OCI-LY3 (cell line): ENCODE results near the gene CA6.

ENCODE experiments used
- EZH2phosphoT487 ChIP-seq: fragments of 200-600 bp; shearing (Covaris generic); IDR thresholded peaks from 2 replicates; pipeline ENCODE4 v1.6.1; 2018; ENCODE audit warnings: antibody characterized with exemption, mixed run types, low read depth
- TF ChIP-seq, protein P1 (sequence below): fragments of 200-600, 300-600 bp; sonication (generic); IDR thresholded peaks from 2 replicates; pipeline ENCODE4 v1.5.1; 2014; ENCODE audit warnings: antibody characterized with exemption, low read length, low read depth

DNA sequence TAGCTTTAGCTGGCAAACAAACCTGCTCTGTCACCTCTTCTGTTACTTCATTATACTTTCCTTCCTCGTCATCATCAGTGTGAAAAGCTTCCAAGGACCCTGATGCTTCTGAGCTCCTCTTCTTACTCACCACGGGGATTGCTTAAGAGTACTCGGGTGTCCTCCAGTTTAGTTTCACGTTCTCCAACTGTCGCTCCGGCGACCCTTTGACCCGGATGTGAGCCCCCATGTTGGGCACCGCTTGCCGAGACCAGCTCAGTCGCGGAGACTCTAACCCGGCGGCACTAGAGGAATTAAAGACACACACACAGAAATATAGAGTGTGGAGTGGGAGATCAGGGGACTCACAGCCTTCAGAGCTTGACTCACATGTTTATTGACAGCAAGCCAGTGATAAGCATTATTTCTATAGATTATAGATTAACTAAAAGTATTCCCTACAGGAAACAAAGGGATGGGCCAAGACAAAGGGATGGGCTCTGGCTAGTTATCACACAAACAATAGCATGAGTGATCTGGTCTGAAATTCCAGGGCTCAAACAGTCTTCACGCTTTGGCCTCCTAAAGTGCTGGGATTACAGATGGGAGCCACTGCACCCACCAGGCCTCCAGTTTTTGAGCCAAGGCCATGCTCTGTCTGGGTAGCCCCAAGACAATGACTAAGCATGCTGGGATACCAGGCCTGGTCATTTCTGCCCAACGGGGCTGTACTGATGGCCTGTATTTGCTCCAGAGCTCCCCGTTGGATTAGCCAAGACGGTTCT, 37.1 kb upstream of the CA6 start:
- TF ChIP-seq, protein P1, sequence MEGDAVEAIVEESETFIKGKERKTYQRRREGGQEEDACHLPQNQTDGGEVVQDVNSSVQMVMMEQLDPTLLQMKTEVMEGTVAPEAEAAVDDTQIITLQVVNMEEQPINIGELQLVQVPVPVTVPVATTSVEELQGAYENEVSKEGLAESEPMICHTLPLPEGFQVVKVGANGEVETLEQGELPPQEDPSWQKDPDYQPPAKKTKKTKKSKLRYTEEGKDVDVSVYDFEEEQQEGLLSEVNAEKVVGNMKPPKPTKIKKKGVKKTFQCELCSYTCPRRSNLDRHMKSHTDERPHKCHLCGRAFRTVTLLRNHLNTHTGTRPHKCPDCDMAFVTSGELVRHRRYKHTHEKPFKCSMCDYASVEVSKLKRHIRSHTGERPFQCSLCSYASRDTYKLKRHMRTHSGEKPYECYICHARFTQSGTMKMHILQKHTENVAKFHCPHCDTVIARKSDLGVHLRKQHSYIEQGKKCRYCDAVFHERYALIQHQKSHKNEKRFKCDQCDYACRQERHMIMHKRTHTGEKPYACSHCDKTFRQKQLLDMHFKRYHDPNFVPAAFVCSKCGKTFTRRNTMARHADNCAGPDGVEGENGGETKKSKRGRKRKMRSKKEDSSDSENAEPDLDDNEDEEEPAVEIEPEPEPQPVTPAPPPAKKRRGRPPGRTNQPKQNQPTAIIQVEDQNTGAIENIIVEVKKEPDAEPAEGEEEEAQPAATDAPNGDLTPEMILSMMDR: no peak
- no peak for TF ChIP-seq EZH2phosphoT487
